GM19455 (cell line): Measurements from ENCODE around the gene PIP5K1A.
A peak's percentile ranks its signal among the peaks of the same experiment; 100 is the strongest.
"Not testable (repeated sequence)": the region's sequence is repeated elsewhere in the genome, so short reads cannot be mapped to it uniquely, and the experiment has no call there.

Source experiments
- ATAC-seq: cut with Tn5 transposase; IDR thresholded peaks from one replicate; pipeline ENCODE4 v1.9.1; 2021; ENCODE audit not compliant: unreplicated experiment

The PIP5K1A gene, protein sequence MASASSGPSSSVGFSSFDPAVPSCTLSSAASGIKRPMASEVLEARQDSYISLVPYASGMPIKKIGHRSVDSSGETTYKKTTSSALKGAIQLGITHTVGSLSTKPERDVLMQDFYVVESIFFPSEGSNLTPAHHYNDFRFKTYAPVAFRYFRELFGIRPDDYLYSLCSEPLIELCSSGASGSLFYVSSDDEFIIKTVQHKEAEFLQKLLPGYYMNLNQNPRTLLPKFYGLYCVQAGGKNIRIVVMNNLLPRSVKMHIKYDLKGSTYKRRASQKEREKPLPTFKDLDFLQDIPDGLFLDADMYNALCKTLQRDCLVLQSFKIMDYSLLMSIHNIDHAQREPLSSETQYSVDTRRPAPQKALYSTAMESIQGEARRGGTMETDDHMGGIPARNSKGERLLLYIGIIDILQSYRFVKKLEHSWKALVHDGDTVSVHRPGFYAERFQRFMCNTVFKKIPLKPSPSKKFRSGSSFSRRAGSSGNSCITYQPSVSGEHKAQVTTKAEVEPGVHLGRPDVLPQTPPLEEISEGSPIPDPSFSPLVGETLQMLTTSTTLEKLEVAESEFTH

DNA sequence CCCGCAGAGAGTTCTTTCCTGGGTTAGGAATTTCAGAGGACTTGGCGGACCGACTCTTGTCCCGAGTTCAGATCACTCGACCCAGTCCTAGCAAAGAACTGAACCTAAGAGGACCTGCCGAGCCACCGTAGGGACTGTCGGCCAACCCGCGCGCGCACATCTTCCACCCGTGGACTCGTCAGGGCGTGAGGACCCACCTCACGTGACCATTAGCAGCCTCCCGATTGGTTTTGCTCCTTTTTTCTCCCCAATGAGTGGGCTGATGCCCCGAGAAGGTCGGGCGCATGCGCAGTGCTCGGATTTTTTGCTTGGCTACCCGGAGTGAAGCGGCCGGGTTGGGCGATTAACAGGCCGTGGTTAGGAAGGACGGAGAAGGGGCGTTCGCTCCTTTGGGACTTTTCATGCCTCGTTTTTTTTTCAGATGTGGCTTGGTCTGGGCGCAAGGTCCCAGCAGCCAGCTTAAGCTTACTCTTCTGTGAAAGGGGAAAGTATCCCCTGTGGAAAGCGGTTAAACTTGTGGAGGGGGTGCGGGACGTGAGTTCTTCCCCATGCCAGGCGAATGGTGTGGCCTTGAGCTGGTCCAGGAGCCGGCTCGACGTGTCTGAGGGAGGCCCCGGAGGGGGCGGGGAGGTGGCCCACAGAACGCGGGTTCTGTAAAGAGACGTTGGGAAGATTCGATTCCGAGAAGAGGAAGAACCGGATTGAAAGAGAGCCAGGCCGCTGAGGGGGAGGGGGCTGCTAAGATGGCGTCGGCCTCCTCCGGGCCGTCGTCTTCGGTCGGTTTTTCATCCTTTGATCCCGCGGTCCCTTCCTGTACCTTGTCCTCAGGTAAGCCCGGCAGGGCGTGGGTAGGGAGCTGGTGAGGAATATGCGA lies at the start of gene PIP5K1A:
PIP5K1A (plus strand) TSS at position 299 of the 874 bp plus-strand sequence; CDS start at position 744, 445 bp downstream.
- peak; percentile 79 for ATAC-seq

GRCh38 chr1:151156515-151156819 lies 41.9 kb upstream of the PIP5K1A start, which contains the start of gene TNFAIP8L2:
TNFAIP8L2 (plus strand) TSS chr1:151156649; CDS start chr1:151158698, 2,049 bp downstream.
- ATAC-seq: peak; percentile 54

- ATAC-seq: no peak
Observed at GRCh38 chr1:151157067-151157531, 41.3 kb upstream of the PIP5K1A start.

DNA sequence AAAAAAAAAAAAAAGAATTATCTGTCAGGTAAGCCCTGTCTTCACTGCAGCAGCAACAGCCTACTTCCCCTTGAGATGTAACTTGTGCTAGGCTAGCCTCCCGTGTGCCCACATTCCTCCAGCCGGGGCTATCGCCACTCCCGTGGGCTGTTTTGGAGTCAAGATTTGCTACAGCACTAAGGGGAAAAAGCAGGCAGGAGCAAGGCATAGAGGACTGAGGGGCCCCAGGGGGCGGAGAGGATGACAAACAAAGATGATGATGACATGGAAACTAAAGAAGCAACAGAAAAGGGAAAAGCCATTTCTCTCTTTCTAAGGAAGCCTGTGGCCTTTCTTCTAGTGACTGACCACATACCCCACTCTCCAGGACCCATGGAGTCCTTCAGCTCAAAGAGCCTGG lies 40.0 kb upstream of the PIP5K1A start:
- no peak for ATAC-seq

- ATAC-seq: no peak
Observed at GRCh38 chr1:151158751-151159251, 39.6 kb upstream of the PIP5K1A start.

GRCh38 chr1:151159373-151159772 lies 39.0 kb upstream of the PIP5K1A start:
- ATAC-seq: no peak

DNA sequence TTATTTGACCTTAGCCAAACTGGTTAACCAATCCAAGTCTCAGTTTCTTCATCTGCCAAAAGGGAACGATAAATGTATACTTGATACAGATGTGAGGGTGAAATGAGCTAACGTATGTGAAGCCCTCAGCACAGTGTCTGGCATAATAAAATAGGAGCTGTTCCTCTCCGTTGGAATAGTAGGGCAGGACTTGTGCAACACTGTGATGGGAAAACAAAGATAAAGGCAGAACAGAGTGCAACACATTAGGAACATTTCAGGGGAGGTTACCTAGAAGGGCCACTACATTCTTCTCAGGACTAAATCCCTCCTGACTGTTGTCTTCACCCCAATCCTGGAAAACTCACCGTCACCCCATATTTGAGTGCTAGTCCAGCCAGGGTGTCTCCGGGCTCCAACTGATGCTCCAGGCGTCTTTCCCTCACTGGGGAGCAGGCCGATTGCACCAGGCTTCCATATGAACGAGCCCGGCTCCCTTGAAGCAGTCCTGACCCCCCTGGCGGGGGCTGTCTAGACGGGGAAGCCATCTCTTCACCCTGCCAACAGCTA lies 33.5 kb upstream of the PIP5K1A start:
- ATAC-seq: no peak

GRCh38 chr1:151165281-151165737 lies 33.0 kb upstream of the PIP5K1A start:
- ATAC-seq: peak; percentile 18

GRCh38 chr1:151165738-151166504 lies 32.4 kb upstream of the PIP5K1A start, which contains the start of the genes LYSMD1 and SCNM1:
LYSMD1 (minus strand) TSS chr1:151165902; CDS start chr1:151165258, 644 bp downstream.
SCNM1 (plus strand) TSS chr1:151166144; CDS start chr1:151166153, 9 bp downstream.
- ATAC-seq: peak; percentile 68

DNA sequence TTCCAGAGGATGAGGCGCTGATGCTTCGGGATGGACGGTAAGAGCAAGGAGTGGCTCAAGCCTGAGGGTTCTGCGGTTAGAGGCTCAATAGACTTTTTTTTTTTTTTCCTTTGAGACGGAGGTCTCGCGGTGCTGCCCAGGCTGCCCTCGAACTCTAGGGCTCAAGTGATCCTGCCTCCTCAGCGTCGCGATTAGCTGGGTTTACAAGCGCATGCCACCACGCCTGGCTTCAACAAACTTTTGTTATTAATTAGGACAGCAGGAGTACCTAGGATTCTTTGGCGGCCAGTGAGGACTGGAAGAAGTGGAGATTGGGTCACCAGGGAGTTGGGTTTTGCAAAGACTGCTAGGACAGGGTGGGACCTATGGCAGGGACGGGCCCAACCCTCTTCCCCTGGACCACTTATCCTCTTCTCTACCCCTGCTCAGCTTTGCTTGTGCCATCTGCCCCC lies 31.8 kb upstream of the PIP5K1A start:
- ATAC-seq: peak; percentile 7

DNA sequence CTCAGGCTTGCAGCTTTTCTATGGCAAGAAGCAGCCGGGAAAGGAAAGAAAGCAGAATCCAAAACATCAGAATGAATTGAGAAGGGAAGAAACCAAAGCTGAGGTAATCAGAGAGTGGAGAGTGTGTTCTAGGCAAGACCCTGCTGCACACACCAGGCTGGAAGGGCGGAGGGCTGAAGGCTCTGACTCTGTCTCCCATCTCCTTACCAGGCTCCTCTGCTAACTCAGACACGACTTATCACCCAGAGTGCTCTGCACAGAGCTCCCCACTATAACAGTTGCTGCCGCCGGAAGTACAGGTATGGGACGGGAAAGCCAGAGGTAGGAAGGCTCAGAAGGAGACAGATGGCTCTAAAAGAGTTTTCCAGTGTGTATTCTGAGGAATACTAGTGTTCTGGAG lies 31.2 kb upstream of the PIP5K1A start:
- ATAC-seq: no peak

DNA sequence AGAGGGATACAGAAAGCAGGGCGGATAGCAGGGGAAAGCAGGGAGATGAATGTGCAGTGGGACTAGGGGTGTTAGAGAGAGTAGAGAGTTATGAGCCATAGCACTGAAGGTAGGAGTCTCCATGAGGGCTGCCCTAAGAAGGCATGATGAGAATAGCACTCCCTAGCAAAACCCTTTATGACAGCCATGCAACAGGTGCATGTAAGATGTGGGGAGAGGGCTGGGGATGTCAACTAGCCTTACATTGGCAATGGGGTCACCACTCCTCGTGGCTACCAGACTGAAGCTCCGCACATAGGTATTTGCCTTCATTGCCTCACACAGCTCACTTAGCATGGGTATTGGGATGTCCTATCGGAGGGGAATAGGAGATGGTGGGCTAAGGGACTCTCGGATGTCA lies 27.2 kb upstream of the PIP5K1A start:
- ATAC-seq: no peak

- ATAC-seq: no peak
Observed at GRCh38 chr1:151175041-151175741, 23.2 kb upstream of the PIP5K1A start.

DNA sequence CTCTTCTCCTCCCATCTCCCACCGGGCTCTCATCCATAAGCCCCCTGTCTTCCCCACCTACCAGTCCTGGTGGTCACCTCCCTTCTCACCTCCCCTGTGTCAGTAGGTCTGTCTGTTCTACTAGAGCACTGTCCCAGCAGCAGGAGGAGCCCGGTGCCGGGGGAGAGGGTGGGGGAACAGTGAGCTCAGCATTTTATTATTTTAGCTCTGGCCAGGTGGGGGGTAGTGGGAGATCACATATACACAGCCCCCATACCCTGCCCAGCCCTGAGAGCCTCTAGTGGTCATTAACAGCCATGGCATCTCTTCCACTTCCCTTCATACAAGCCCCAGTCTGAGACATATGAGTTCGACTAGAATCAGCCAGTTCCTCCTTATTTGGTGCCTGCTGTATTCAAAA lies 22.5 kb upstream of the PIP5K1A start, which contains the start of gene TMOD4:
TMOD4 (minus strand) TSS at position 119 of the 400 bp plus-strand sequence. CDS start 1,106 bp downstream, outside the sequence.
- no peak for ATAC-seq

GRCh38 chr1:151176514-151177045 lies 21.8 kb upstream of the PIP5K1A start:
- ATAC-seq: no peak

DNA sequence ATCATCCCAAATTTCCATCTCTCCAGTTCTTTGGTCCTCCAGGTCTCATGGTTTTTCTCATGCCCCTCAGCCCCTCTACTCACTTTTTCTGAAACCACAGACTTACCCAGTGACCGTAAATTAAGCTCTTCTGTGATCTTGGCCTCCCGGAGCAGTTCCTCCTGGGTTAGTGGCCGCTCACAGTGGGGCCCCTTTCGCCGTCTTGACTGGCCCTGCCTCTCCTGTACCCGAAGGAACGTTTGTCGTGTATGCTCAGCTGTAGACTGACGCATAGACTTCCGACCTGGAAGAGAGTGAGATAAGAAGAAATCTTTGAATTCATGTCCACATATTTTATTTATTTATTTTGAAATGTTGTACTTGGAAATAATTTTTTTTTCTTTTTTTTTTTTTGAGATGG lies 14.1 kb upstream of the PIP5K1A start:
- ATAC-seq: no peak

- no peak for ATAC-seq
Observed at GRCh38 chr1:151187205-151187604, 11.1 kb upstream of the PIP5K1A start.

DNA sequence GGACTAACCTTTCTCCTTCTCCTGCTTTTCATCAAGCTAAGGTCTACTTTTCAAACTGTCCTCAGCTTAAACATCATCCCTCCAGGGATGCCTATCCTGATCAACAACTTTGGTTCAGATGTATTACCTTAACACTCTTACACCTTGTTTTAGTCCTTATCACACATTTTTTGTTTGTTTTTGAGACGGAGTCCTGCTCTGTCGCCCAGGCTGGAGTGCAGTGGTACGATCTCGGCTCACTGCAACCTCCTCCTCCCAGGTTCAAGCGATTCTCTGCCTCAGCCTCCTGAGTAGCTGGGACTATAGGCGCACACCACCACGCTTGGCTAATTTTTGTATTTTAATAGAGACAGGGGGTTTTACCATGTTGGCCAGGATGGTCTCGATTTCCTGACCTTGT lies 9.7 kb upstream of the PIP5K1A start:
- not testable (repeated sequence) for ATAC-seq
